Brain microvascular endothelial cell (primary cell): ENCODE results near the gene LAMTOR1.

Experiments
- DNase-seq: peaks from one replicate; pipeline ENCODE4 v3.0.0-alpha.2; 2020
- H3K27ac ChIP-seq: fragments of 250-450 bp; sonication (Bioruptor Pico); 2 replicates; pipeline ENCODE4 v1.5.1; 2020; ENCODE audit warnings: mild to moderate bottlenecking, moderate library complexity
- H3K27me3 ChIP-seq: fragments of 250-450 bp; sonication (Bioruptor Pico); replicated peaks from 2 replicates; pipeline ENCODE4 v1.5.1; 2020; ENCODE audit warnings: mild to moderate bottlenecking
- H3K36me3 ChIP-seq: fragments of 250-450 bp; sonication (Bioruptor Pico); replicated peaks from 2 replicates; pipeline ENCODE4 v1.5.1; 2020; ENCODE audit warnings: mild to moderate bottlenecking
- H3K4me3 ChIP-seq: 2 replicates; pipeline ENCODE4 v1.5.1; 2011; ENCODE audit warnings: low read depth, mild to moderate bottlenecking, control low read depth, low read length, moderate library complexity
- in situ Hi-C: cut with HindIII; loops from 2 replicates; pipeline ENCODE4 v1.10.0; 2017; ENCODE audit warnings: low sequenced_read_pairs, low pct_ligation_motif_present
- TF ChIP-seq, protein P1 (sequence below): IDR thresholded peaks from 2 replicates; pipeline ENCODE4 v1.5.1; 2011; ENCODE audit warnings: low read depth, mild to moderate bottlenecking, moderate library complexity, low read length, control low read depth, inconsistent platforms; ENCODE audit errors: missing control alignments

Gene LAMTOR1

DNA sequence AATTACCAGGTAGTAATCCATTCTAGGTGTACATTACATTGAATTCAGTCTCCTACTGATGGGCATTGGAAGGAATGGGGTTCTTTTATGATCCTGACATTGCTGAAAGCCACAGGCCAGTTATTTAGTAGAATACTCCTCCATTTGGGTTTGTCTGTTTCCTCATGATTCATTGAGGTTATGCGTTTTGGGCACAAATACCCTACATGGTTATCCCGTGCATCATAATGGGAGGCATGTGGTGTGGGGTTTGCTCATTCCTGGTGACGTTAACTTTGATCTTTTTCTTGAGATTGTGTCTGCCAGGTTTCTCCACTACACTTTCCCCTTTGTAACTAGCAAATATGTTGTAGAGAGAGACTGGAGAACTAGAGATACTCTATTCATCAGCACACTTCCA lies 38.0 kb upstream of the LAMTOR1 start:
- no peak overlapping the region for H3K27ac ChIP-seq

DNA sequence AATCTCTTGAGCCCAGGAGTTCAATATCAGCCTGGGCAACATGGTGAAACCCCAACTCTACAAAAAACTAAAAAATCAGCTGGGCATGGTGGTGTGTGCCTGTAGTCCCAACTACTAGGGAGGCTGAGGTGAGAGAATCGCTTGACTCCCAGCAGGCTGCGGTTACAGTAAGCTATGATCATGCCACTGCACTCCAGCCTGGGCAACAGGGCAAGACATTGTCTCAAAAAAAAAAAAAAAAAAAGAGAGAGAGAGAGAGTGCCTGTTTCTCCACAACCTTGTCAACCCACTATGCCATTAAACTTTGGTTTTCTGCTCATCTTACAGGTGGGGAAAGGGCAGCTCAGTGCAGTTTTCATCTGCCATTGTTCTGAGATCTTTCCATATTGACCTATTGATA lies 37.6 kb upstream of the LAMTOR1 start:
- Histone ChIP-seq H3K36me3 (no peaks in the 10 kb centered on the region), H3K27ac (no peak overlapping the region), H3K4me3 (no peak overlapping the region), H3K27me3 (no peaks in the 10 kb centered on the region)
- in situ Hi-C loops, result no loop called here
- no peak for DNase-seq
- TF ChIP-seq, protein P1, sequence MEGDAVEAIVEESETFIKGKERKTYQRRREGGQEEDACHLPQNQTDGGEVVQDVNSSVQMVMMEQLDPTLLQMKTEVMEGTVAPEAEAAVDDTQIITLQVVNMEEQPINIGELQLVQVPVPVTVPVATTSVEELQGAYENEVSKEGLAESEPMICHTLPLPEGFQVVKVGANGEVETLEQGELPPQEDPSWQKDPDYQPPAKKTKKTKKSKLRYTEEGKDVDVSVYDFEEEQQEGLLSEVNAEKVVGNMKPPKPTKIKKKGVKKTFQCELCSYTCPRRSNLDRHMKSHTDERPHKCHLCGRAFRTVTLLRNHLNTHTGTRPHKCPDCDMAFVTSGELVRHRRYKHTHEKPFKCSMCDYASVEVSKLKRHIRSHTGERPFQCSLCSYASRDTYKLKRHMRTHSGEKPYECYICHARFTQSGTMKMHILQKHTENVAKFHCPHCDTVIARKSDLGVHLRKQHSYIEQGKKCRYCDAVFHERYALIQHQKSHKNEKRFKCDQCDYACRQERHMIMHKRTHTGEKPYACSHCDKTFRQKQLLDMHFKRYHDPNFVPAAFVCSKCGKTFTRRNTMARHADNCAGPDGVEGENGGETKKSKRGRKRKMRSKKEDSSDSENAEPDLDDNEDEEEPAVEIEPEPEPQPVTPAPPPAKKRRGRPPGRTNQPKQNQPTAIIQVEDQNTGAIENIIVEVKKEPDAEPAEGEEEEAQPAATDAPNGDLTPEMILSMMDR, result no peak

More for the DNA sequence above, 38.0 kb upstream of the LAMTOR1 start:
- in situ Hi-C loops, result no loop called here
- Histone ChIP-seq H3K36me3 (no peaks in the 10 kb centered on the region), H3K4me3 (no peak overlapping the region), H3K27me3 (no peaks in the 10 kb centered on the region)
- DNase-seq, result peak; percentile 83
- TF ChIP-seq, protein P1, result no peak

DNA sequence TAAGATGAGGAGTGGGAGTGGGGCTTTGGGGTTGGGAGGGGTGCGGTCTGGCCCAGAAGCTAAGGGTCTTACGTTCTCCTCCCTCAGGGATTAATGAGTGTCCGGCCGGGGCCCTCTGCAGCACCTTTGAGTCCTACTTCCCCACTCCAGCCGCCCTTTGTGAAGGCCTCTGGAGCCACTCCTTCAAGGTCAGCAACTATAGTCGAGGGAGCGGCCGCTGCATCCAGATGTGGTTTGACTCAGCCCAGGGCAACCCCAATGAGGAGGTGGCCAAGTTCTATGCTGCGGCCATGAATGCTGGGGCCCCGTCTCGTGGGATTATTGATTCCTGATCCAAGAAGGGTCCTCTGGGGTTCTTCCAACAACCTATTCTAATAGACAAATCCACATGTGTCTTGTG lies 36.4 kb upstream of the LAMTOR1 start:
- in situ Hi-C loops, result no loop called here
- no peak for DNase-seq
- H3K36me3 ChIP-seq, result no peaks in the 10 kb centered on the region
- TF ChIP-seq, protein P1, result no peak
- no peak overlapping the region for H3K27ac ChIP-seq
- H3K4me3 ChIP-seq, result no peak overlapping the region
- no peaks in the 10 kb centered on the region for H3K27me3 ChIP-seq

DNA sequence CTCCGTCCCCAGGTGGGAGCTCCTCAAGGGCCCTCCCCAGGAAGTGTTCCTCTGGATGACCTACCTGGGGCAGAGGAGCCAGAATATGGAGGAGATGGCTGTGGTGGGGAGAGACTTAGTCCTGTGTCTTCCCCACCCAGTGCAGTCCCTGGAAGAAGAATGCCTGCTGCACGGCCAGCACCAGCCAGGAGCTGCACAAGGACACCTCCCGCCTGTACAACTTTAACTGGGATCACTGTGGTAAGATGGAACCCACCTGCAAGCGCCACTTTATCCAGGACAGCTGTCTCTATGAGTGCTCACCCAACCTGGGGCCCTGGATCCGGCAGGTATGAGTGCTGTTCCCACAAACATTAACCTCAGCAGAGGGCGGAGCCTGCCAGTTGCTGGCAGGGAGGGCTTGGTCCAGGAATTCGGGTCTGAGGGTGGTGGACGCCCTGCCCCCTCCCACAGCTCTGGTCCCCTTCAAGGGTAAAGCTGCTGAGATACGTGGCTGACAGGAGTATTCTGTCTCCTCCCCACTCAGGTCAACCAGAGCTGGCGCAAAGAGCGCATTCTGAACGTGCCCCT lies 35.8 kb upstream of the LAMTOR1 start:
- H3K36me3 ChIP-seq, result no peaks in the 10 kb centered on the region
- no peak overlapping the region for H3K27ac ChIP-seq
- no peak for DNase-seq
- H3K4me3 ChIP-seq, result no peak overlapping the region
- in situ Hi-C loops, result no loop called here
- no peaks in the 10 kb centered on the region for H3K27me3 ChIP-seq
- TF ChIP-seq, protein P1, result no peak

DNA sequence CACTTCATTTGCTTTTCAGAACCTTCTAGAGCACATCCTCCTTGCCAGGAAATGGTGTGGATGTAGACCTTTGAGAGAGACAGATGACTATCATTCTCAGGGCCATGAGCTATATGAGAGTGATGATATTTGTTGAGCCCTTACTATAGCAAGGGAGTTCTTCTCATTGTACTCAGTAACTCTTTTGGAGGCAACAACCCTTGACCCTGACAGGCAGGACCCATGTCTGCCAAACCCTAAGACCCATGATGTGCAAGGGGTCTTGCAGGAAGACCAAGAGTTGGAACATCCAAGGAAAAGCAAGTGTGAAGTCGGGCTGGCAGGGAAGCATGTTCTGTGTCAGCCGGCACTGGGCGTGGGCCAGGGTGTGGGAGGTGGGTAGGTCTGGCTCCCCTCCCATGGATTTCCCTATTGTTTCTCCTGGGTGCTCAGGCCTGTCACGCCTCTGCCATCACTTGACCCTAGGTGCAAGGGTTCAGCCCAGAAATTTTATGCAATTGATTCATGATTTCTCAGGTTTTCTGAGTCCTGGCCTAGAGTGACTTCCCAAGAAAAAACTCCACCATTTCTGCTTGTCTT lies 33.7 kb upstream of the LAMTOR1 start:
- H3K27ac ChIP-seq, result no peak overlapping the region
- H3K36me3 ChIP-seq, result no peaks in the 10 kb centered on the region
- in situ Hi-C loops, result no loop called here
- H3K4me3 ChIP-seq, result no peak overlapping the region
- no peak for DNase-seq
- no peaks in the 10 kb centered on the region for H3K27me3 ChIP-seq
- TF ChIP-seq, protein P1, result no peak
